ENCODE data around the gene CDCA5.

The CDCA5 gene

DNA sequence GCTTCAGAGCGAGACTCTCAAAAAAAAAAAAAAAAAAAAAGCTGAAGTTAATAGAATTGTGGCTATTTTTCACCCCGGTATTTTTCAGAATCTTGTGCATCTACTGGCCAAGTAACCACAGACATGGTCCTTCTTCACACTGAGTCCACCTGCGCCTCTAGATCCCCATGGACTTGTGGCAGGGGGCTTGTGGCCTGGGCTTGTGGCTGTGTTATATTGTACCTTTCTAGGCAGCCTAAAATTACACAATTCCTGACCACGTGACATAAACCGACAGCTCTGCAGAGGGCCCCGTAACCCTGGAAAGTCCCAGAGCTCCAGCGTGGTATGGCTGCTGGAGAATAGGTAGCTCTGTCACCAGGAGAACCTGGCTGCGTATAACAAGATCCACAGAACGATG lies 14.6 kb downstream of the CDCA5 start:
- TF ChIP-seq, protein P1, sequence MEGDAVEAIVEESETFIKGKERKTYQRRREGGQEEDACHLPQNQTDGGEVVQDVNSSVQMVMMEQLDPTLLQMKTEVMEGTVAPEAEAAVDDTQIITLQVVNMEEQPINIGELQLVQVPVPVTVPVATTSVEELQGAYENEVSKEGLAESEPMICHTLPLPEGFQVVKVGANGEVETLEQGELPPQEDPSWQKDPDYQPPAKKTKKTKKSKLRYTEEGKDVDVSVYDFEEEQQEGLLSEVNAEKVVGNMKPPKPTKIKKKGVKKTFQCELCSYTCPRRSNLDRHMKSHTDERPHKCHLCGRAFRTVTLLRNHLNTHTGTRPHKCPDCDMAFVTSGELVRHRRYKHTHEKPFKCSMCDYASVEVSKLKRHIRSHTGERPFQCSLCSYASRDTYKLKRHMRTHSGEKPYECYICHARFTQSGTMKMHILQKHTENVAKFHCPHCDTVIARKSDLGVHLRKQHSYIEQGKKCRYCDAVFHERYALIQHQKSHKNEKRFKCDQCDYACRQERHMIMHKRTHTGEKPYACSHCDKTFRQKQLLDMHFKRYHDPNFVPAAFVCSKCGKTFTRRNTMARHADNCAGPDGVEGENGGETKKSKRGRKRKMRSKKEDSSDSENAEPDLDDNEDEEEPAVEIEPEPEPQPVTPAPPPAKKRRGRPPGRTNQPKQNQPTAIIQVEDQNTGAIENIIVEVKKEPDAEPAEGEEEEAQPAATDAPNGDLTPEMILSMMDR (IDR thresholded peaks at IDR 0.05; ENCODE audit: low read depth, low read length, missing control alignments), result no peak
- H3K4me3 ChIP-seq (ENCODE audit: low read depth, low read length), result no peak overlapping the region
- no peak for DNase-seq (ENCODE audit: low read depth)

DNA sequence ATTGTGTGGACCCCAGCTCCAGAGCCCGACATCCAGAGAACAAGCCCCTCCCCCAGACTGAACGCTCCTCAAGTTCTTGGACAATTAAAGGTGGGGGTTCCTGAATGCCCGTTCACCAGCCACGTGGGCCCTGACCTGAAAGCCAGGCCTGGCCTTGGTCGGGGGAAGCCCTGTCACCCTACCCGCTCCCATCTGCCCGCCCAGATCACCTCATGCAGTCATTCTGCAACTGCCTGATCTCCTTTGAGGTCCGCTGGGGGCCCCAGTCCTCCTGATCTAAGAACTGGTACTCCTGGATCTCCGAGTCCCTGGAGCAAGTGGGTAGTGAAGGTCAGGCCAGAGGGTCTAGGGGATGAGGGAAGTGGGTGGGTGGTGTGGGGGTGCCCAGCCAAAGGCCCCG lies 16.4 kb downstream of the CDCA5 start:
- TF ChIP-seq, protein P1 (IDR thresholded peaks at IDR 0.05; ENCODE audit: low read depth, low read length, missing control alignments), result no peak
- DNase-seq (ENCODE audit: low read depth), result no peak
- no peak overlapping the region for H3K4me3 ChIP-seq (ENCODE audit: low read depth, low read length)

DNA sequence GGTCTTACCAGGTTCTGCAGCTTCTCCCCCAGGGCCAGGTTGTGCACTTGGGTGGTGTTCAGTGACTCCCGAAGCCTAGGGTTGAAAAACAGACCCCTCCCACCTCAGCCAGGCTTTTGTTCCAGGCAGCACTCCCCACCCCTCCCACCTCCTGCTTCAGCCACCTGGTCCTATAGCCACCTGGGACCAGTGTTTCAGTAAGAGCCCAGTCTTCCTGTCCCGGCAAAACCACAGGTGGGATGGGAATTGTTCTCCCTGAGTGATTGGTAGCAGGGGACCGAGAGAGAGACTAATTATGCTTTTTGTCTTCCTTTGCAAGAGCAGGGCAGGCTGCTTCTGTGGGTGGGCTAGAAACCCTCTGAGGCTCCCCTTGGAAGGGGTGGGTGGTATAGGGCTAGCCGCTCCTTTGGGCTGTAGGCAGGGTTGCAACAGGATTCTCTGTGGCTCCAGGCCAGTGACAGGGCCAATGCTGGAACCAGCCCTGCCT lies 17.0 kb downstream of the CDCA5 start:
- no peak for DNase-seq (ENCODE audit: low read depth)
- no peak overlapping the region for H3K4me3 ChIP-seq (ENCODE audit: low read depth, low read length)

DNA sequence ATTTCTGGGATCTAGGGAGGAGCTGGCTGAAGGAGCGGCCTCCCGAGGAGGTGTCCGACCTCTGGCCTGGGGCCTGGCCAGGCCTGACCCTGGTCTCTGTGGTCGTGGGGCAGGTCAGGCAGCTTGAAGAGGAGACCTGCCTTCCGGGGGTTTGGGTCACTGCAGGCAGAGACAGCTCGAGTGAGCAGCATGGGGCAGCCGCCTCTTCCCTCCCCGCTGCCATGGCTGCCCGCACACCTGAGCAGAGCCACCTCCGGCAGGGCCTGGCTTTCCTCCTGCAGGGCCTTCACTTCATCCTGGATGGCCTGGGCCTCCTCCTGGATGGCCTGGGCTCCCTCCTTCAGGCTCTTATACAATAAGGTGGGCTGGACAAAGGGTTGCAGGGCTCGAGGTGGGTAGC lies 17.5 kb downstream of the CDCA5 start:
- TF ChIP-seq, protein P1 (IDR thresholded peaks at IDR 0.05; ENCODE audit: low read depth, low read length, missing control alignments), result no peak
- no peak for DNase-seq (ENCODE audit: low read depth)
- no peak overlapping the region for H3K4me3 ChIP-seq (ENCODE audit: low read depth, low read length)

More for the DNA sequence above, 17.0 kb downstream of the CDCA5 start:
- TF ChIP-seq, protein P1 (IDR thresholded peaks at IDR 0.05; ENCODE audit: low read depth, low read length, missing control alignments), result no peak

DNA sequence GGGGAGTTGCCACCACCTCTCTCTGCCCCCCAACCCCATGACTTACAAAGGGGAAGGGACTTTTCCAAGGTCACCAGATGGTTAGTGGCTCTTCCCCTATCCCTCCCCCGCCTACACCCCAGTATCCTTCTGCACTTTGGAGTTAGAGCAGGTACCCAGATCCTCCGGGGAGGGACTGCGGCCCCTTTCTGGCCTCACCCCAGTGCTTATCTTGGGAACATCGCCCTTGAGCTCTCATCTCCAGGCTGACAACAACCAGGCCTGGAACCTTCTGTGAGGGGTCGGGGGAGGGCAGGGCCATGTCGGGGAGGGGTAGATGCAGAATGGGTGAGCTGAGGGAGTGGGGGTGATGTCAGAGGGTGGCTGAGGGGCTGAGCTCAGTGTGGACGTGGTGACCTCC lies 18.0 kb downstream of the CDCA5 start:
- DNase-seq (ENCODE audit: low read depth), result no peak
- TF ChIP-seq, protein P1 (IDR thresholded peaks at IDR 0.05; ENCODE audit: low read depth, low read length, missing control alignments), result no peak
- H3K4me3 ChIP-seq (ENCODE audit: low read depth, low read length), result no peak overlapping the region

DNA sequence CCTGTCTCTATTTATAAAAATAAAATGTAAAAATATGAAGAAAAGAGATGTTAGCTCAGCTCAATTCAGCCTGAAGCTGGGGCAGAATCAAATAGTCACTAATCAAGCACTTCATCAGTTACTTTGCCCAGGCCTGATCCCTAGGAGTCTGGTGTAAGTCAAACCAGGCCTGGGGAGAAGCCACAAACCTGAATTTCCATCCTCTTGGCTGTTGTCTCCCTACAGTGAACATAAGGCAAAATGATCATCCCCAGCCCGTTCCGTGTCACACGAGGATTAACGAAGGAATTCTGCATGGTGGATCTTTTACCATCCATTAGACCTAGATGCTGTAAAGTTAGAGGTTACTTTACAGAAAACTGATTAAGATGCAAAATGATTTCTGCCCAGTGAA lies 19.0 kb downstream of the CDCA5 start:
- TF ChIP-seq, protein P1 (IDR thresholded peaks at IDR 0.05; ENCODE audit: low read depth, low read length, missing control alignments), result no peak
- H3K4me3 ChIP-seq (ENCODE audit: low read depth, low read length), result no peak overlapping the region
- no peak for DNase-seq (ENCODE audit: low read depth)

DNA sequence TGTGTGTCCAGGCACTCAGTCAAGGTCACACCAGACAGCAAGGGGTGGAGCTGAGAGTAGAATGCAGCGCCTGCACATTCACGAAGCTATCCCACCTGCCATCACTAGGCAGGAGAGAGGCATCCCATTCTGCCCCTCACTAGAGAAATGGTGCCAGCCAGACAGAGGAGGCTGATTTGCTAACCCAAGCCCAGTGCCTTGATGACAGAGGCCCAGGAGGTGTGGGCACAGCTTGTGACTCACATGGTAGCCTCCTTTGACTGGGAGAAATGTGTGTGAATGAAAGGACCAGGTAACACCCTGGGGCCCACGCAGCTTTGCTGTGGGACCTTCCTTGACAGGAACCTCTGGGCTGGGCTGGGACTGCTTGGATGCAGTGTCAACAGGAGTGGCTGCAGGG lies 20.3 kb downstream of the CDCA5 start:
- TF ChIP-seq, protein P1 (IDR thresholded peaks at IDR 0.05; ENCODE audit: low read depth, low read length, missing control alignments), result no peak
- no peak overlapping the region for H3K4me3 ChIP-seq (ENCODE audit: low read depth, low read length)
- no peak for DNase-seq (ENCODE audit: low read depth)
